Loucy (cell line): ENCODE measurements around the gene RBM33.

Source experiments
- H2AFZ ChIP-seq: fragments of 200-600 bp; sonication (generic); 2 replicates; pipeline ENCODE4 v1.6.0; 2016; ENCODE audit warnings: antibody characterized with exemption, mild to moderate bottlenecking, low read length, moderate library complexity
- H3F3A ChIP-seq: fragments of 200-600 bp; 2 replicates; pipeline ENCODE4 v1.6.0; 2016; ENCODE audit warnings: antibody characterized with exemption, low read depth, mild to moderate bottlenecking
- H3K27me3 ChIP-seq: fragments of 200-600 bp; sonication (generic); 2 replicates; pipeline ENCODE4 v1.6.1; 2014; ENCODE audit warnings: low read length, mild to moderate bottlenecking; ENCODE audit not compliant: insufficient read depth, poor library complexity, severe bottlenecking
- H3K36me3 ChIP-seq: fragments of 200-600 bp; sonication (generic); 2 replicates; pipeline ENCODE4 v1.6.1; 2016; ENCODE audit warnings: low read length; ENCODE audit not compliant: insufficient read depth
- H3K4me1 ChIP-seq: fragments of 200-600 bp; sonication (generic); 2 replicates; pipeline ENCODE4 v1.5.1; 2014; ENCODE audit warnings: low read length, mild to moderate bottlenecking; ENCODE audit not compliant: insufficient read depth, poor library complexity, severe bottlenecking
- H3K4me2 ChIP-seq: fragments of 200-600 bp; sonication (generic); 2 replicates; pipeline ENCODE4 v1.6.0; 2014; ENCODE audit warnings: antibody characterized with exemption, low read length, low read depth, mild to moderate bottlenecking; ENCODE audit not compliant: poor library complexity, severe bottlenecking
- H3K4me3 ChIP-seq: fragments of 200-600 bp; sonication (generic); 2 replicates; pipeline ENCODE4 v1.5.1; 2014; ENCODE audit warnings: low read length, mild to moderate bottlenecking, mixed read lengths; ENCODE audit not compliant: poor library complexity, severe bottlenecking
- H3K79me2 ChIP-seq: fragments of 200-600 bp; sonication (generic); 2 replicates; pipeline ENCODE4 v1.6.1; 2014; ENCODE audit warnings: low read length; ENCODE audit not compliant: insufficient read depth
- H3K9ac ChIP-seq: fragments of 200-600 bp; sonication (generic); 2 replicates; pipeline ENCODE4 v1.6.0; 2014; ENCODE audit warnings: mild to moderate bottlenecking, low read depth, low read length, moderate library complexity; ENCODE audit not compliant: poor library complexity, severe bottlenecking
- H3K9me2 ChIP-seq: fragments of 200-600 bp; sonication (generic); replicated peaks from 2 replicates; pipeline ENCODE4 v1.6.1; 2016; ENCODE audit warnings: low read depth, low read length, mixed read lengths
- H3K9me3 ChIP-seq: fragments of 200-600 bp; sonication (generic); 2 replicates; pipeline ENCODE4 v1.6.1; 2014; ENCODE audit warnings: mild to moderate bottlenecking, antibody characterized with exemption, low read length, low read depth; ENCODE audit not compliant: insufficient read depth
- H4K20me1 ChIP-seq: fragments of 200-600 bp; sonication (generic); 2 replicates; pipeline ENCODE4 v1.6.0; 2014; ENCODE audit warnings: antibody characterized with exemption, low read length, mild to moderate bottlenecking; ENCODE audit not compliant: insufficient read depth, poor library complexity, severe bottlenecking
- EZH2phosphoT487 ChIP-seq: fragments of 200-600 bp; IDR thresholded peaks from 2 replicates; pipeline ENCODE4 v1.6.1; 2018; ENCODE audit warnings: antibody characterized with exemption, mild to moderate bottlenecking, moderate library complexity, borderline replicate concordance
- TF ChIP-seq, protein P1 (sequence below): fragments of 200-600 bp; sonication (generic); conservative IDR thresholded peaks from 2 replicates; pipeline ENCODE4 v1.5.1; 2014; ENCODE audit warnings: mild to moderate bottlenecking, antibody characterized with exemption, low read length

The RBM33 gene

GRCh38 chr7:155820246-155820645, 175.8 kb downstream of the RBM33 start:
- H3K4me1 ChIP-seq, result no peaks in the 10 kb centered on the region
- H3K79me2 ChIP-seq, result no peaks in the 10 kb centered on the region
- H3K9me3 ChIP-seq, result no peaks in the 10 kb centered on the region
- no peak overlapping the region for H3K9ac ChIP-seq
- H3K4me2 ChIP-seq, result no peak overlapping the region
- no peaks in the 10 kb centered on the region for H3K27me3 ChIP-seq
- H3K36me3 ChIP-seq, result no peaks in the 10 kb centered on the region
- H4K20me1 ChIP-seq, result no peaks in the 10 kb centered on the region
- no peak overlapping the region for H3K4me3 ChIP-seq
- no peak overlapping the region for H2AFZ ChIP-seq
- no peak for TF ChIP-seq EZH2phosphoT487
- TF ChIP-seq, protein P1, sequence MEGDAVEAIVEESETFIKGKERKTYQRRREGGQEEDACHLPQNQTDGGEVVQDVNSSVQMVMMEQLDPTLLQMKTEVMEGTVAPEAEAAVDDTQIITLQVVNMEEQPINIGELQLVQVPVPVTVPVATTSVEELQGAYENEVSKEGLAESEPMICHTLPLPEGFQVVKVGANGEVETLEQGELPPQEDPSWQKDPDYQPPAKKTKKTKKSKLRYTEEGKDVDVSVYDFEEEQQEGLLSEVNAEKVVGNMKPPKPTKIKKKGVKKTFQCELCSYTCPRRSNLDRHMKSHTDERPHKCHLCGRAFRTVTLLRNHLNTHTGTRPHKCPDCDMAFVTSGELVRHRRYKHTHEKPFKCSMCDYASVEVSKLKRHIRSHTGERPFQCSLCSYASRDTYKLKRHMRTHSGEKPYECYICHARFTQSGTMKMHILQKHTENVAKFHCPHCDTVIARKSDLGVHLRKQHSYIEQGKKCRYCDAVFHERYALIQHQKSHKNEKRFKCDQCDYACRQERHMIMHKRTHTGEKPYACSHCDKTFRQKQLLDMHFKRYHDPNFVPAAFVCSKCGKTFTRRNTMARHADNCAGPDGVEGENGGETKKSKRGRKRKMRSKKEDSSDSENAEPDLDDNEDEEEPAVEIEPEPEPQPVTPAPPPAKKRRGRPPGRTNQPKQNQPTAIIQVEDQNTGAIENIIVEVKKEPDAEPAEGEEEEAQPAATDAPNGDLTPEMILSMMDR, result no peak
- H3K9me2 ChIP-seq, result no peaks in the 10 kb centered on the region
- no peaks in the 10 kb centered on the region for H3F3A ChIP-seq

GRCh38 chr7:155820788-155821187, 176.3 kb downstream of the RBM33 start:
- no peaks in the 10 kb centered on the region for H3K9me3 ChIP-seq
- H3K27me3 ChIP-seq, result no peaks in the 10 kb centered on the region
- no peak overlapping the region for H3K4me3 ChIP-seq
- H3F3A ChIP-seq, result no peaks in the 10 kb centered on the region
- H3K9ac ChIP-seq, result no peak overlapping the region
- no peaks in the 10 kb centered on the region for H4K20me1 ChIP-seq
- H3K36me3 ChIP-seq, result no peaks in the 10 kb centered on the region
- H3K4me2 ChIP-seq, result no peak overlapping the region
- TF ChIP-seq, protein P1, result no peak
- TF ChIP-seq EZH2phosphoT487, result no peak
- H2AFZ ChIP-seq, result no peak overlapping the region
- H3K9me2 ChIP-seq, result no peaks in the 10 kb centered on the region
- no peaks in the 10 kb centered on the region for H3K79me2 ChIP-seq
- H3K4me1 ChIP-seq, result no peaks in the 10 kb centered on the region

DNA sequence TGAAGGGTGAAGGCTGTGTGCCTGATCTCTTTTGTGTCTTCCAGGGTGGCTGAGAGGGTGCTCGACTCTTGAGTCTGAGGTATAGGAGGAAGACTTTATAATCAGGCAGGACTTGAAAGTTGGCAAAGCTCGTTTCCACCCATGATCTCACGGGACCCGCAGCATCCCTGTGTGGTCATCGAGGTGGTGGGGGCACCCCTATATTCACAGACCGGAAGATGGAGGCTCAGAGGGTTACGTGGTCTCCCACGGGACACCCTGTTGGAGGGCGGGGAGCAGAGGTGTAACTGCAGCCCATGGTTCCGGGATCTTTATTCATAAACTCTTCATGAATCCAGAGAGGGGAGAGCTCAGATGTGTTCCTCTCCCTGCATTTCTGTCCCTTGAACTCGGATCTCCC, 177.4 kb downstream of the RBM33 start:
- no peaks in the 10 kb centered on the region for H3K4me1 ChIP-seq
- no peak overlapping the region for H3K9ac ChIP-seq
- H3K4me2 ChIP-seq, result no peak overlapping the region
- no peak overlapping the region for H3K4me3 ChIP-seq
- H3K27me3 ChIP-seq, result no peaks in the 10 kb centered on the region
- no peaks in the 10 kb centered on the region for H3K9me2 ChIP-seq
- no peak for TF ChIP-seq EZH2phosphoT487
- TF ChIP-seq, protein P1, result no peak
- no peaks in the 10 kb centered on the region for H4K20me1 ChIP-seq
- H3F3A ChIP-seq, result no peaks in the 10 kb centered on the region
- no peaks in the 10 kb centered on the region for H3K36me3 ChIP-seq
- no peaks in the 10 kb centered on the region for H3K9me3 ChIP-seq
- H2AFZ ChIP-seq, result no peak overlapping the region
- no peaks in the 10 kb centered on the region for H3K79me2 ChIP-seq
